ENCODE results near the gene NFATC2IP.

GRCh38 chr16:28938721-28939120, 12.0 kb upstream of the NFATC2IP start:
- TF ChIP-seq EZH2 (IDR thresholded peaks at IDR 0.05; ENCODE audit: borderline replicate concordance, low read depth, low read length, poor library complexity, severe bottlenecking) = no peak
- TF ChIP-seq CTCF (conservative IDR thresholded peaks at IDR 0.05; ENCODE audit: low read depth, low read length) = no peak

Data from A673 (cell line).